Inflammatory macrophage (primary cell): ENCODE measurements around the gene ZNF804B.

Experiments
- DNase-seq, 2 donors: peaks; one replicate each; pipeline ENCODE4 v3.0.0-alpha.2; 2020 to 2022

ZNF804B gene

GRCh38 chr7:88842201-88842600, 82.7 kb downstream of the ZNF804B start:
- no peak for DNase-seq

GRCh38 chr7:88845091-88845490, 85.6 kb downstream of the ZNF804B start:
- DNase-seq: no peak

GRCh38 chr7:88851220-88851619, 91.7 kb downstream of the ZNF804B start:
- DNase-seq: no peak

- no peak for DNase-seq
Observed at GRCh38 chr7:88859288-88859687, 99.8 kb downstream of the ZNF804B start.

GRCh38 chr7:88866265-88866863, 106.9 kb downstream of the ZNF804B start:
- DNase-seq: no peak

- DNase-seq: no peak
Observed at GRCh38 chr7:88867158-88867557, 107.7 kb downstream of the ZNF804B start.

- DNase-seq: no peak
Observed at GRCh38 chr7:88868456-88868855, 109.0 kb downstream of the ZNF804B start.

- no peak for DNase-seq
Observed at GRCh38 chr7:88881136-88881535, 121.6 kb downstream of the ZNF804B start.

- no peak for DNase-seq
Observed at GRCh38 chr7:88885131-88885530, 125.6 kb downstream of the ZNF804B start.

- peak; percentile 5 to 6 for DNase-seq
Observed at GRCh38 chr7:88888684-88889083, 129.2 kb downstream of the ZNF804B start.

GRCh38 chr7:88910516-88910915, 151.0 kb downstream of the ZNF804B start:
- DNase-seq: no peak

GRCh38 chr7:88912852-88913251, 153.4 kb downstream of the ZNF804B start:
- DNase-seq: no peak

- no peak for DNase-seq
Observed at GRCh38 chr7:88915615-88916014, 156.1 kb downstream of the ZNF804B start.

GRCh38 chr7:88919478-88920131, 160.1 kb downstream of the ZNF804B start:
- DNase-seq: no peak

- no peak for DNase-seq
Observed at GRCh38 chr7:88922944-88923343, 163.4 kb downstream of the ZNF804B start.

- DNase-seq: no peak
Observed at GRCh38 chr7:88928276-88928675, 168.8 kb downstream of the ZNF804B start.

GRCh38 chr7:88929719-88930118, 170.2 kb downstream of the ZNF804B start:
- DNase-seq: no peak

GRCh38 chr7:88933285-88933684, 173.8 kb downstream of the ZNF804B start:
- DNase-seq: no peak

GRCh38 chr7:88942815-88943501, 183.5 kb downstream of the ZNF804B start:
- no peak for DNase-seq

- DNase-seq: no peak
Observed at GRCh38 chr7:88951826-88952225, 192.3 kb downstream of the ZNF804B start.

- DNase-seq: no peak
Observed at GRCh38 chr7:88964418-88964817, 204.9 kb downstream of the ZNF804B start.

- no peak for DNase-seq
Observed at GRCh38 chr7:88965371-88965770, 205.9 kb downstream of the ZNF804B start.

- DNase-seq: no peak
Observed at GRCh38 chr7:88967432-88967831, 207.9 kb downstream of the ZNF804B start.

- no peak for DNase-seq
Observed at GRCh38 chr7:88969167-88969566, 209.7 kb downstream of the ZNF804B start.
